NCI-H345 treated with DMSO at 0.1 percent for 48 hours (cell line): ENCODE data around the gene PTDSS2.

Source experiments
- DNase-seq: peaks from one replicate; lab custom pipeline; 2025; ENCODE audit not compliant: unreplicated experiment; lab: John Stamatoyannopoulos, UW

Gene PTDSS2

GRCh38 chr11:445765-446588, 4.1 kb upstream of the PTDSS2 start:
- no peak for DNase-seq

- DNase-seq = peak; percentile 51
These were observed 3.2 kb upstream of the PTDSS2 start for GRCh38 chr11:446891-447290.

- DNase-seq = peak; percentile 87
These were observed 2.0 kb upstream of the PTDSS2 start for GRCh38 chr11:447923-448731.

DNA sequence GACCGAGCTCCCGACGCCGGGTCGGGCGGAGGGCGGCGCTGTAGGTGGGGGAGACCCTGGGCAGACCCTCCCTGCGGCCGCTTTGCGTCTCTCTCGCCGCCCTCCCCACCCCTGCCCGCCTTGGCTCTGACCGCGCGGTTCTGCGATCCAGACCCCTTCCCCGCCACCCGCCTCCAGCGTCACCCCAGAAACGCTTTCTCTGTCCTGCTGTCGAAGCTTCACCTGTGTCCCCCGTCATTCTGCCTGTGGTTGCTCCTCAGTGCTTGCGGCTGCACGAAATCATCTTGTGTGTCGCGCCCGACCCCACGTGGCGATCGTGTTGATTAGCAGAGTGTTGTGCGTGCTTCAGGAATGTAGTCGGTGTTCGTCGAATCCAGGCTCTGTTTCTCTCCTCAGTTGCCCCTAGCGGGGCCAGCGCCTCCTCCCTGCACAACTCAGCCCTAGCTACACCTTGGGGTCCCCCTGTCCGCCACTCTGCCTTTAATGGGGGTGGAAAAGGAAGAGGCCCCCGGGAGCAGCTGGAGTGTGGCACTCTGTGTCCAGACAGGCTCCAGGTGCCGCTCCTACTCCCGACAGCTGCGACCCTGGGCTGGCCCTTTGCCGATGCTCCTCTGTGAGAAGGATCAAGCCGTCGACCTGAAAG, 851 bp downstream of the PTDSS2 start:
- DNase-seq = peak; percentile 24

DNA sequence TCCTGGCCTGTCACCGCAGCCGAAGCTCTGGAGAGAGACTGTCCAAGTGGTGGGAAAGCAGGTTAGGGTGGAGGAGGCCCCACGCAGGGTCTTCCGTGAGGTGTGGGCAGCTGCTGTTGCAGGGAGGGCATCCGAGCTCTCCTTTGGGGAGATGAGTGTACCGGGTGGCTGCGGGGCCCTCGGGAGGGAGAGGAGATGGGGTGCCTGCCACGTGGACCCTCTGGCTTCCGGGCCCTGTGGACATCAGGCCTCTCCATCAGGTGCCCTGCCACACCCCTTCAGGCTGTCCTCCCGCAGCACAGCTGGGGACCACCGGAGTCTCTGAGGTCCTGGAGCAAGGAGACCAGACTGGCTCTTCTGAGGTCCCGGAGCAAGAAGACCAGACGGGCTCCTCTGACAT, 1.7 kb downstream of the PTDSS2 start:
- no peak for DNase-seq

DNA sequence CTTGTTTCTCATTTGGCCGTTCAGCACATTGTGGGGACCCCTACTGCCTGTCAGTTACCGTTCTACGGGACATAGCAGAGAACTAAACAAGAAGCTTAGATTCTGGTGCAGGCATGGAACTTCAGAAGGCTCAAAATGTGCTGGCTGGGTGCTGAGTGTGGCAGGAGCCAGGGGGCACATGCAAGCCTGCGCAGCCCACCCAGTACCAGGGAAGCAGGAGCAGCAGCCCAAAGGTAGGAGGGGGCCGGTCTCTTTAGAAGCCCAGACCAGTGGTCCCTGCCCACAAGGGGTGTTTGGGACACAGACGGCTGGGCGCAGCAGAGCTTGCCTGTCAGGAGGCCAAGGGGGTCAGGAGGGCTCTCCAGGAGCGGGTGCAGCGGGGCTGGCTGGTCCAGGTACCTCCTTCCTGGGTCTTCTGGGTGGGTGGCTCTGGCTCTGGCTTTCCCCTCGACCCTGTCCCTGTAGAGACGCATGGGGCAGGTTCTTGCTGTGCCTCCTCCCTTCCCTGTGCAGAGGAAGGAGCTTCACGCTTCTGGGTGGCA, 2.2 kb downstream of the PTDSS2 start:
- DNase-seq = no peak

- DNase-seq = no peak
These were observed 2.9 kb downstream of the PTDSS2 start for GRCh38 chr11:452916-453527.

- DNase-seq = no peak
These were observed 3.5 kb downstream of the PTDSS2 start for GRCh38 chr11:453564-453963.

- no peak for DNase-seq
These were observed 4.0 kb downstream of the PTDSS2 start for GRCh38 chr11:454043-454442.

- no peak for DNase-seq
These were observed 4.9 kb downstream of the PTDSS2 start for GRCh38 chr11:454801-455565.

- no peak for DNase-seq
These were observed 5.6 kb downstream of the PTDSS2 start for GRCh38 chr11:455566-456147.

DNA sequence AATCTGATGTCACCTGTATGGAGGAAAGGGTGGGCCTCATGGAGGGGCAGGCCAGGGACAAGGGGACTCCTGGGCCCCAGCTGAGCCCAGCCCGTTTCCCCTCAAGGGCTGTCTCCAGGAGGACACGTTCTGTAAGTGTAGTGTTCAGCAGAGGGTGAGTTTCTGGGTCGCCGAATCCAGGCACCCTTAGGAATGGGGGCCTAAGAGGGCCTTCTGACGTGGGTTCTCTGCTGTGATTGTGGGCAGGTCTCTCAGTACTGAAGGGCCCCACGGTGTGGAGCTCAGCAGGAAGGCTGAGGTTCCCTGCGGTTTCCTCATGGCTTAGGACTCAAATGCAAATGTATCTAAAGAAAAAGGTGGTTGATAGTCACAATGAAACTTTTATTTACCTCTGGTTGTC, 6.5 kb downstream of the PTDSS2 start:
- DNase-seq = no peak

DNA sequence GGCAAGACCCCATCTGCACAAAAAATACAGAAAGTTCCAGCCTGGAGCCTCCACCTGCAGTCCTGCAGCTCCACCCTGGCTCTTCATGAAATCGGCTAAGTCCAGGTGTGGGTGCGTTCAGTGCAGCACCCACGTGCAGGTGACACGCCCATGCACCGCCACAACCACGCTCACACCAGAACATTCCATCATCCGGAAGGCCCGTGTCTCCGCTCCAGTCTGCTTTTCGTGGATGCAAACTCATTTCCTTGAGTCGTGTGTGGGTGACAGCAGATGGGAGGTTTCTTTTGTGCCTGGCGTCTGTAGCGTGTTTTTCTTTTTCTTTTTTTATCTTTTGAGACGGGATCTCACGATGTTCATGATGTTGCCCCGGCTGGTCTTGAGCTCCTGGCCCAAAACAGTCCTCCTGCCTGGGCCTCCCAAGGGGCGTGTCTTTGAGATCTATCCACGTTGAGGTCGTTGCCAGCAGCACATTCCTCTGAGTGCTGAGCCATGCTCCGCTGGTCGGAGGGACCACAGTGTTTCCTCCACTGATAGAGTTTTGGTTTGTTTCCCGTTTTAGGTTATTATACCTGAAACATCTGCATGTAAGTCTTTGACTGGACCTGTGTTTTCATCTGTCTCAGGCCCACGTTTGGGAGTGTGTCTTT, 7.2 kb downstream of the PTDSS2 start:
- DNase-seq = no peak

GRCh38 chr11:459511-460220, 9.6 kb downstream of the PTDSS2 start:
- no peak for DNase-seq

DNA sequence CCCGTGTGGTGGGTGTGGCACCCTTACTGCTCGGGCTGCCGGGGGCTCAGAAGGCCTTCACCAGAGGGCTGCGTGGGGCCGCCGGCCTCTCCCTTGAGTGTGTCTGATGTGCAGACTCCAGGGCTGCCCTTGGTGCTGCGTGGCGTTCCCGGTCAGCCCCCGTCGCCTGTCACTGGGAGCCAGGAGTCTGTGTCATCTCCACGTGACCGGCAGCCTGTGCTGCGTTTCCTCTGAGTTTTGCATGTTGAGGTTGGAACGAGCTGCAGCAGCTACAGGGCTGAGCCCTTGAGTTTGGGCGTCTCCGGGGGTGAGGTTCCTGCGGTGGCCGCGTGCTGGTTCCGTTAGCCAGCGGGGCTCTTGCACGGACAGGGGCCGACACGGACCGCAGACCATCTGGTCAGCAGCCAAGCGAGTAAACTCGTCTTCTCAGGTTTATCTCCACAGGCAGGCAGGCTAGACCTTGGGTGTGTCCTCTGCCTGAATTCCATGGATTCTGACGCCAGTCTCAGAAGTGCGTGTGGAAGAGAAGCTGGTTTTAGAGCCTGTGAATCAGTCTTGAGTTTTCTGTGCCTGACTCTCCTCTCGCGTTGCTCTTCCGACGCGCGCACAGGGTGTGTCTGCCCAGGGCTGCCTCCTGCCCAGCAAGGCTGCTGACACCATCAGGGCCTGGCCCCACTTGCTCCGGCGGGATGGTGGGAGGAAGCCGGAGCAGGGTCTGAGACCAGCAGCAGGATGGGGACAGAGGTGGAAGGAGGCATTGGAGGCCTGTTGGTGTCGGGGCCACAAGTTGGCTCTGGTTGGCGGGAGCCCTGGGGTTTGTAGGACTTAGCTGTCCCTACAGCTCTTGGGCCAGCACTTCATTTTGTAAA, 10.5 kb downstream of the PTDSS2 start:
- DNase-seq = no peak

DNA sequence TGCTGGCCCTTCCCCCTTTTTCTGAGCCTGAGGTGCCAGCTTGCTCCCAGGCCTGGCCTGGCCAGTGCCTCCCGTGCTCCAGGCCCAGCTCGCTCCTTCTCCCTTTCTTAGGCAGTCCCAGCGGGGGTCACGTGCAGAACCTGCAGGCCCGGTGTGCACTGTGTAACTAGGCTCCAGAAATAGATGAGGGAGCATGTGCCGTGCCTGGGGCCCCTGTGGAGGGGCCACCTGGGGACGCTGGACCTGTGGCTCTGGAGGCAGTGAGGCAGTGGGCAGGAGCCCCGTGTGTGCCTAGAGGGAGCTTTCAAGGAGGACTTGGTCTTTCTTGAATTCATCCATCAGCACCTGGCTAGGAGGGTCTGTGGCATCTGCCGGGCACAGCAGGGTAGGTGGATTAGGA, 11.5 kb downstream of the PTDSS2 start:
- no peak for DNase-seq

GRCh38 chr11:462107-462890, 12.2 kb downstream of the PTDSS2 start:
- DNase-seq = no peak
